OCI-LY1 (cell line): ENCODE results near the gene CDK5RAP3.

ENCODE experiments used
- CTCF ChIP-seq: fragments of 200-600 bp; sonication (generic), shearing (Covaris generic); IDR thresholded peaks from 2 replicates; pipeline ENCODE4 v1.5.1; 2017; ENCODE audit warnings: mild to moderate bottlenecking, antibody characterized with exemption, low read length, moderate library complexity, mixed read lengths
- EZH2 ChIP-seq: fragments of 200-600 bp; sonication (generic), shearing (Covaris generic); IDR thresholded peaks from 2 replicates; pipeline ENCODE4 v1.8.0; 2017; ENCODE audit warnings: borderline replicate concordance, mixed run types, mild to moderate bottlenecking, antibody characterized with exemption, low read length, moderate library complexity, mixed read lengths

GRCh38 chr17:47996201-47996600, 25.3 kb downstream of the CDK5RAP3 start:
- TF ChIP-seq CTCF (no peak), EZH2 (no peak)
